HG02642 (cell line): ENCODE measurements around the gene CLCC1.
"Not testable (repeated sequence)": the region's sequence is repeated elsewhere in the genome, so short reads cannot be mapped to it uniquely, and the experiment has no call there.

ENCODE experiments used
- ATAC-seq: cut with Tn5 transposase; IDR thresholded peaks from one replicate; pipeline ENCODE4 v1.9.1; 2021; ENCODE audit warnings: mild to moderate bottlenecking; ENCODE audit not compliant: unreplicated experiment, poor library complexity

CLCC1 gene, protein sequence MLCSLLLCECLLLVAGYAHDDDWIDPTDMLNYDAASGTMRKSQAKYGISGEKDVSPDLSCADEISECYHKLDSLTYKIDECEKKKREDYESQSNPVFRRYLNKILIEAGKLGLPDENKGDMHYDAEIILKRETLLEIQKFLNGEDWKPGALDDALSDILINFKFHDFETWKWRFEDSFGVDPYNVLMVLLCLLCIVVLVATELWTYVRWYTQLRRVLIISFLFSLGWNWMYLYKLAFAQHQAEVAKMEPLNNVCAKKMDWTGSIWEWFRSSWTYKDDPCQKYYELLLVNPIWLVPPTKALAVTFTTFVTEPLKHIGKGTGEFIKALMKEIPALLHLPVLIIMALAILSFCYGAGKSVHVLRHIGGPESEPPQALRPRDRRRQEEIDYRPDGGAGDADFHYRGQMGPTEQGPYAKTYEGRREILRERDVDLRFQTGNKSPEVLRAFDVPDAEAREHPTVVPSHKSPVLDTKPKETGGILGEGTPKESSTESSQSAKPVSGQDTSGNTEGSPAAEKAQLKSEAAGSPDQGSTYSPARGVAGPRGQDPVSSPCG

DNA sequence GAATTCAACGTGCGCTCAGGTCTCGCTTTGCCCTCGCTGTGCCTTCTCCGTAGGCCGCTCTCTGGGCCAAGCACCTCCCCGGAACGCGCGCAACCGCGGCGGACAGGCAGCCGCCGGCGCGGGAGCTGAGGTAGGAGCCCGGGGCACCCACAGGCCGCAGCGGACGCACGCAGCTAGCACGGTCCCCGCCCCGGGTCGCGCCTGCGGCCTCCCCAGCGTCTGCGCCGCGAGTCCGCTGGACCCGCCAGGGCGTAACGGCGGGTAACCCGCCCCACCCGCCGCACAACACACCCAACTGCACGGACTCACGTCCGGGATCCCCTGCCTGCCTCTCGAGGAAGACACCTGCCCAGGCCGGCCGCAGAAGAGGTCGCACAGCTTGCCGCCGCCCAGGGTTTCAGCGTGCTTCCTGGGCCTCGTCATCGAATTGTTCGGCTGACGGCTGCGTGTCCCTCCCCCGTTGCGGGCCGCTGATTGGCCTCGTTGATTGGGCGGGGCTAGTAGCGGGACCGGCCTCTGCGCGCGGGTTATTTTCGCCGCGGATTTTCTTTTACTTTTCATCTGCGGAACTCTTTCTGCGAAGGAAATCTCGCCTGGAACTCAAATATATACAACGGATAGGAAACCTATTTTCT, at the start of gene CLCC1:
CLCC1 (minus strand) TSS at position 433 of the 635 bp plus-strand sequence. CDS start 13,047 bp downstream, outside the sequence.
- ATAC-seq, result peak; percentile 95

DNA sequence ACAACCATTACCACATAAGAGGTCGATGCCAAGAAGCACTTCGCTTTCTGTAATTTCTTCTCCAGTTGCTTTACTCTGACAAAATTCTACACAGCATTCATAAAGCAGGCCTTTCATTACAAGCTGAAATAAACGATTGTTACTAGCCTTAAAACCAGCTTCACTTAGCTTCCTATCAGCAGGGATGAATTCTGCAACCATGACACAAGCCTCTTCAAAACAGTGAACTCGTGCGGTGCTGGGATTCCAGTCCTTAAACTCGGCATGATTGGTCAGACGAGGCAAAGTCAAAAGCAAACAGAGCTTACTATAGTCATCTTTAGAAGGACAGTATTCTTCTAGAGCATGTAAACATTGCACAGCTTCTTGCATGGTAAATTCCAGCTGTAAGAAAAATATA, 48.1 kb upstream of the CLCC1 start:
- ATAC-seq, result no peak

DNA sequence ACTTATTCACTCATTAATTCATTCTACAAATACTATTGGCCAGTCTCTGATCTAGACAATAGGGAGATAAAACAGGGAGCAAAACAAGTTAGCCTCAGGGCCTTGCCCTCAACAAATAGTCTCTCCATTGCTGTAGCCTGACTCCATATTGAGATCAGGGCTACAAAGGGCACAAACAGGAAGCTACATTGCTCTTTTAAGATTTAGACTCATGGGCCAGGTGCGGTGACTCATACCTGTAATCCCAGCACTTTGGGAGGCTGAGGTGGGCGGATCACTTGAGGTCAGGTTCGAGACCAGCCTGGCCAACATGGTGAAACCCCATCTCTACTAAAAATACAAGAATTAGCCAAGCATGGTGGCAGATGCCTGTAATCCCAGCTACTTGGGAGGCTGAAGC, 33.3 kb upstream of the CLCC1 start:
- not testable (repeated sequence) for ATAC-seq

DNA sequence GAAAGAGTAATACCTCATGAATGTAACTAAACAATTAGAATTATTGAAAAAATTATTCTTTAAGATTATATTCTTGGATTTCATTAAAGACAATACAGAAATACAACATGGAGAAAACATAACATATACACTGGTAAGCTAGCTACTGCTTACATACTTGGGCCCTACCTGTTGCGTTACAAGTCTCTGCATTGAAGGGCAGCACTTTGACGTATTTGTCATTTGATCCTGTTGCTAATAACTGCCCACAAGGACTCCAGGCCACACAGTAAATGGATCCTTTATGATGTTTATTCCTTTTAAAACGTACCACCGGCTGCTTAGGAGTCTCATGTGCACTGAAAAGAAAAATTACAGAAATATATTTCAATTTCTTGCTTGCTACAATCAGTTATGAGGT, 19.8 kb upstream of the CLCC1 start:
- no peak for ATAC-seq

DNA sequence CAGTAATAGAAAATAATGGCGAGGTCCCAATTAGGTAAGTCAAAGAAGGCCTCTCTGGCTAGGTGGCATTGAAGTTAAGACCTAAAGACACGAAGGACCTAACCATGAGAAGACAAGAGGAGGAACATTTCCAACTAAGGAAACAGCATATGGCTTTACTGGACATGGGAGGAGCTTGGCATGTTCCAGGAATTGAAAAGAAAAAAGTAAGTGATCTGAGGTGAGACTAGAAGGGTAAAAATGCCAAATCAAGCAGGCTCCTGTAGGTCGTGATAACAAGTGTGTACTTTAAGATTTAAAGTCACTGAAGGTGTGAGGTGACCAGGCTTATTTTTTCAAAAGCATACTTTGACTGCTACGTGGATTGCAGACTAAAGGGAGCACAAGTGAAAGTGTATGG, 13.4 kb upstream of the CLCC1 start:
- ATAC-seq, result no peak

DNA sequence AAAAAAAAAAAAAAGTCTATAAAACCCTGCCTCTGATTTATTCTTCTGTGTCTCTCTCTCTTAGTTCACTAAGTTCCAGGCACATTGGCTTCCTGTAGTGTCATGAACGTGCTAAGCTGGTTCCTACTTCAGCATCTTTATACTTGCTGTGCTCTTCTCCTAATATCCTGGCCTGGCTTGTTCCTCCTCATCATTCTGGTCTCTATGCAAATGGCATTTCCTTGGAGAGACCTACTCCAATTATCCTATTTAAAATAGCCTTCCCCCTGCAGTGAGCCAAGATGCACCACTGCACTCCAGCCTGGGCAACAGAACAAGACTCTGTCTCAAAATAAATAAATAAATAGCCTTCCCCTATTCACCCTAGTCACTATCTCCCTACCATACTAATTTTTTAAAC, 9.7 kb upstream of the CLCC1 start:
- no peak for ATAC-seq

DNA sequence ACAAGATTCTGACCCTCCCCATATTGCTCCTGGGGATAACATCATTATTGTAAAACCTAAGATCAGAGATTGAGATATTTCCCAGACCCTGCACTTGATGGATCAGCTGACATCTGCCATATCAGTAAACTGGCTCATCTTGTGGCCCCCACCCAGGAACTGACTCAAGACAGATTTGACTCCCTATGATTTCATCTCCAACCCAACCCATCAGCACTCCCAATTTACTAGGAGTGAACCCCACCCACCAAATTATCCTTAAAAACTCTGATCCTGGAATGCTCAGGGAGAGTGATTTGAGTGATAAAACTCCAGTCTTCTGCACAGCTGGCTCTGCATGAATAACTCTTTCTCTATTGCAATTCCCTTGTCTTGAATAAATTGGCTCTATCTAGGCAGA, 6.1 kb upstream of the CLCC1 start:
- no peak for ATAC-seq

DNA sequence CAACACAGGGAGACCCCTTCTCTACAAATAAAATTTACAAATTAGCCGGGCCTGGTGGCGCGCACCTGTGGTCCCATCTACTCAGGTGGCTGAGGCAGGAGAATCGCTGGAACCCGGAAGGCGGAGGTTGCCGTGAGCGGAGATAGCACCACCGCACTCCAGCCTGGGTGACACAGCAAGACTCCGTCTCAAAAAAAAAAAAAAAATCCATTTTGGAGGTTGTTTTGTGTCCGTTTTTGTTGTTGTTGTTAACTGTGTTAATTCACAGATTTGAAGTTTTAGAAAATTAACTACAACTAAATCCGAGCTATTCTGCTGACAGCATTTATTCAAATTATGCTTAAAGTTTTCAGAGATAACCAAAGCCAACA, 618 bp downstream of the CLCC1 start:
- ATAC-seq, result no peak

DNA sequence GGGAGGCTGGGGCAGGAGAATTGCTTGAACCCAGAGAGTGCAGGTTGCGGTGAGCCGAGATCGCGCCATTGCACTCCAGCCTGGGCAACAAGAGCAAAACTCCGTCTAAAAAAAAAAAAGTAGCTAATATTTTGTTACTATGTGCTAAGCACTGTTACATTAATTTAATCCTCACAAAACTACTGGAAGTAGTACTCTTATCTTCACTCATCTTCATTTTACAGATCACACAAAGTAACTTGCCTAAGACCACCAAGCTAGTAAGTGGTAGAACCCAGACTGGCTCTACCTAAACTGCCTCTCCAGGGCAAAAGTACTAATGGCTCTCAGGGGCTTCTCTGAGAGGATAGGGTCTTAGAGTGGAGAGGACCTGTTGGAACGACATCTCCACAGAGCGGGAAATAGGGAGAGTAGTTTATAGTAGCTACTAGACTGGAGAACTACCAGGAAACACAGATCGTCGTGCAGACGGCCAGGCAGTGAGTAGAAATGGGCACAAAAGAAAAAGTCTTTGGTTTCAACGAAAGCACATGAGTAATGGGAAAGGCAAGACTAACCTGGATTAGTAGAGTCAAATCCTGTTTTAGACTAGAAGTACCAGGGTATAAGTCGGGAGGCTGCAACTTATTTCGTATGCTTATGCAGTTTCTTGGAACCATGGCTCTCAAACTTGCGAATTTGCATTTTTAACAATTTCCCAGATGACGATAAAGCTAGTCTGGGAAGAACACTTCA, 1.4 kb downstream of the CLCC1 start:
- ATAC-seq, result no peak

DNA sequence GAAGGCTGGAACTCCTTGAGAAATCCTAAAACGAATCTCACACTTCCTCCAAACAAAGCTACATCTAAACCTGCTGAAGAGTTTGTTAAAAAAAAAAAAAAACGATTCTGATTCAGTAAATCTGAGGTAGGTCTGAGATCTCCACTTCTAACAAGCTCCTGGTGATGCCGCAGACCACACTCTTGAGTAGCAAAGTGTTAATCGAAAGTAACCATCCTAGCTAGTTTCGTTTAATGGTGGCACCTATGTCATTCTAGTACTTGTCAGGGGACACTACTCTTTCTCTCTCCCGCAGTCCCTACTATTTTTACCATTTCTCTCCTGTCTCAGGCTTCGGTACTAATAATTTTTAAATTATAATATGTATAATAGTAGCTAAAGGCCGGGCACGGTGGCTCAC, 2.1 kb downstream of the CLCC1 start:
- no peak for ATAC-seq

DNA sequence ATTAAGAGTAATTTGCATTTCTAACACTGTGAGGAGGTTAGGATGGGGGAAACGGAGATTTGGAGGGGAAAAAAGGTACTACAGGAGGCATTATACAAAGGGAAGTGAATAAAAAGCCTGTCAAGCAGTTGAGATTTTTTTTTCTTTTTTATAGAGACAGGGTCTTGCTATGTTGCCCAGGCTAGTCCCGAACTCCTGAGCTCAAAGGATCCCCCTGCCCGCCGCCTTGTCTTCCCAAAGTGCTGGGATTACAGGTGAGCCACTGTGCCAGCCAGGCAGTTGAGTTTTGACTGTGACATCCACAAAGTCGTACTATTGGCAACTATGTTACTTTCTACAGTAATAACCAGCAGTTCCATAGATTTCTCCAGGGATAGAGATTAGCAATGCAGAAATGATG, 2.6 kb downstream of the CLCC1 start:
- ATAC-seq, result no peak

DNA sequence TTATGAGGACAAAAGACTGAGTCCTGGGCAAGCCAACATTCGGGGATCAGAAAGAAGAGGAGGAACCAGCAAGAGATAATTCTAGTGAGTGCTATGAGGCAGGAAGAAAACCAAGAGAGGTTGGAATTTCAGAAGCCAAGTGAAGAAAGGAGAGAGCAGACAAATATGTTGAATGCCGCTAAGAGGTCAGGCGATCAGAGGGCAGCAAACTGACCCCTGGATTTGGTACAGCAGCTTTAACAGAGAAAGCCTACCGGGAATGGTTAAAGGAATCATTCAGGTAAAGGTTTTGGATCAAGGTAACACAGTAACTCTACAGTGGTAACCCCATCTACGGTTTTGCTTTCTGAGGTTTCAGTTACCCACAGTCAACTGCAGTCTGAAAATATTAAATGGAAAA, 5.4 kb downstream of the CLCC1 start:
- ATAC-seq, result no peak

DNA sequence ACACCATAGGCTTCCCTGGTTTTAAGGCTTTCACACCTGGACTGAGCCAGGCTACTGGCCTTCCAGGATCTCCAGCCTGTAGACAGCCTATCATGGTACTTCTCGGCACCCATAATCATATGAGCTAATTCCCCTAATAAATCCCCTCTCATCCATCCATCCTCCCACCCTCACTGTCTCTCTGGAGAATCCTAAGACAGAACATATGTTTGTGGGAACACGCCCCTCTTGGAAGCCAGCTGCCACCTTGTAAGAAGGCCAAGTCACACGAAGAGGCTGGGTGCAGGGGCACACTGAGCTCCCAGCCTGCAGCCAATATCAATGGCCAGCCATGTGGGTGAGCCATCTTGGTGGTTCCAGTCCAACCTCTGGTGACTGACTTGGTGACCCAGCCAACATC, 7.4 kb downstream of the CLCC1 start:
- ATAC-seq, result no peak

DNA sequence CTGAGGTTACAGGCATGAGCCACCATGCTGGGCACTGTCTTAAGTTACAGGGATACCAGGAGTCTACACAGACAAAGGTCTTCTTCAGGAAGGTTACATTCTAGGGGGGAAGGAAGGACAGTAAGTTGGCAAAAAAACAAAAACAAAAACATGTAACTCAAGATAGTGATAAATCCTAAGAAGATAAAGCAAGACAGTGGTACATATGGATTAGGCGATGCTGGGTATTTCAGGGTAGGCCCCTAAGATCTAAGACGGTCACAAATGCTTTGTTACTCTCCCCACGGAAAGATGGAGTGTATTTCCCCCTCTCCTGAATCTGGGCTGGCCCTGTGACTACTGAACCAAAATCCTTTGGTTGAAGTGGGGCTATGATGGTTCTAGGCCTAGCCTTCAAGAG, 8.2 kb downstream of the CLCC1 start:
- no peak for ATAC-seq

DNA sequence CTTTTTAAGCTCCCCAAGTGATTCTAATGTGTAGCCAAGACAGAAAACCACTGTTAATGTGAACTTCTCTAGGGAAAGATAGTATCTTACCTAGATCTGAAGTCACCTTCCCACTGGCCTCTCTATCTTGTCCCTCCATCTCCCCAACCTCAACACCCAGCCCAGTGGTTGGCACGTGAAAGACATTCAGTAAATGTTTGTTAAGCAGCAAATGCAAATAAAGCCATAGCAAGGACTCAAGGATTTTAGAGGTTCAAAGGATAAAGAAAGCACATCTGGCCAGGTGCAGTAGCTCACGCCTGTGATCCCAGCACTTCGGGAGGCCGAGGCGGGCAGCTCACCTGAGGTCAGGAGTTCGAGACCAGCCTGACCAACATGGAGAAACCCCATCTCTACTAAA, 9.8 kb downstream of the CLCC1 start:
- ATAC-seq, result no peak

DNA sequence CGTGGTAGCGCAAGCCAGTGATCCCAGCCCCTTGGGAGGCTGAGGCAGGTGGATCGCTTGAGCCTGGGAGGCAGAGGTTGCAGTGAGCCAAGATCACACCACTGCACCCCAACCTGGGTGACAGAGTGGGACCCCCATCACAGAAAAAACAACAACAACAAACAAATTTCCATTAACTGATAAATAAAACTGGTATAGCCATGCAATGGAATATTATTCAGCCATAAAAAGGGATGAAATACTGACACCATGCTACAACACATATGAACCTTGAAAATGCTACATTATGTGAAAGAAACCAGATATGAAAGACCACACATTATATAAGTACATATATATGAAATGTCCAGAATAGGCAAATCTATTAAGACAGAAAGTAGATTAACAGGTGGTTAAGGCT, 12.0 kb downstream of the CLCC1 start:
- no peak for ATAC-seq

DNA sequence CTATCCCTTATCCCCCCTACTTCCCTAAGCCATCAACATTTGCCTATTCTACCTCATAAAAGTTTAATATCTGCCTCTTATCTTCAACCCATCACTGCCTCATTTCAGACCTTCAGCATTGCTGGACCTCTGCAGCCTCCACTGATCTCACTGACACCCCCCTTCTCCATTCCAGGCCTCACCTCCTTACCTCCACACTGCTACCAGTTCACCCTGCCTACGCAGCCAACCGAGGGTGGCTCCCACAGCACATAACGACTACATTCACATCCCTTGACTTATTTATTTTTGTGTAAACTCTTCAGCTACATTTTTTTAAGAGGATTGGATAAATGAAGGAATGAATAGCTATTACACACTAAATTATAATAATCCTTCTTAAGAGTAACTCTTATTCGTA, 14.2 kb downstream of the CLCC1 start:
- ATAC-seq, result no peak

DNA sequence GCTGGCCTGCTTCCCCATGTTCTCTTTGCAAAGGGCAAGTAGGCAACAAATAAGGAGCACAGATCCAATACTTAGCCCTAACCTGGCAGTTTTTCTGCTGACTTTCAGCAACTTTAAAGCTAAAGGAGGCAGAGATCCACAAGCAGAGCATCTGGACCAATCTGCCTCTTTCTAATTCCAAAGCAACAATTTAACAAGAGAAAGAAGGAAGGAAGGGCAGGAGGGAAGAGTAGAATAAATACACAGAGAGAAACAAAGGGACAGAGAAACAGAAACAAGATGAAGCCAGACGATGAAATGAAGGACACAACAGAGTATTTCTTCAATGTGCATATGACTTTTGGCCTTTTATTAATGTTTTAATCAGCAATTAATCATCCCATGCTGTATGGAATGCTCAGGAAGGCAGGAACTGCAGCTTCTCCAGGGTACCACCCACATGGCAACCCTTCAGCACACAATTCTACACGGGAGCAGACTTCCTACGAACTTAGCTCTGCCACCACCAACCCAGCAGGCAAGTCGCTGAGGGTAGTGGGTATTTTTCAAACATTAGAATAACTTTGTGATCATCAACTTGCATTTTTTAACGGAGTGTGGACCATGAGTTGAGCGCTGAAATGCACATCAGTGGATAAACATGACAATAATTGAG, 15.3 kb downstream of the CLCC1 start:
- ATAC-seq, result no peak

DNA sequence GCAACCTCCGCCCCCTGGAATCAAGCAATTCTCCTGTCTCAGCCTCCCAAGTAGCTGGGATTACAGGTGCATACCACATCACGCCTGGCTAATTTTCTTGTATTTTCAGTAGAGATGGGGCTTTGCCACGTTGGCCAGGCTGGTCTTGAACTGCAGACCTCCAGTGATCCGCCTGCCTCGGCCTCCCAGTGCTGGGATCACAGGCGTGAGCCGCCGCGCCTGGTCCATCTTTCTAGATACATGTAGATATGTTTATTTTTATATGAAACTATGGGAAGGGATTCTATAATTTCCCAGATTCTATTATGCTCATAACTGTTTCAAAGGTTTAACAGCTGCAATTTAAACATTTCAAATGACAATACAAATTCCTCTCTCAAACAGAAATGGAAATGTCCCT, 27.1 kb downstream of the CLCC1 start:
- ATAC-seq, result no peak

DNA sequence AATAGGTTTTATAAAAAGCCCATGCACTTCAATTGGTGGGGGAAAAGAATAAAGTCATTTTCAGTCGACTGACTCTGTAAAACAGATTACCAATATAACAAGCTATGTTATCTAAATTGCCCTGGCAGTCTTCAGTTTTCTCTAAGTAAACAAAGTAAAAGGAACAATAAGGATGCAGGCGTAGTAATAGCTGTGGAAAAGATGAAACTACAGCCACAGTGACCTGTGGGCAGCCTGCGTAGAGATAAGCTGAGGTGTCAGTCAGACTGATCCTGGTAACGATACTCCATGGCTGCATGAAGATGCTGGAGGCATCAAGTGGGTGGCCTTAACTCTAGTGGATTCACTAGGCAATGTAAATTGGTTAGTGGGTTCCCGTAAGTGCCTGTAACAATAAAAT, 29.3 kb downstream of the CLCC1 start:
- ATAC-seq, result no peak

DNA sequence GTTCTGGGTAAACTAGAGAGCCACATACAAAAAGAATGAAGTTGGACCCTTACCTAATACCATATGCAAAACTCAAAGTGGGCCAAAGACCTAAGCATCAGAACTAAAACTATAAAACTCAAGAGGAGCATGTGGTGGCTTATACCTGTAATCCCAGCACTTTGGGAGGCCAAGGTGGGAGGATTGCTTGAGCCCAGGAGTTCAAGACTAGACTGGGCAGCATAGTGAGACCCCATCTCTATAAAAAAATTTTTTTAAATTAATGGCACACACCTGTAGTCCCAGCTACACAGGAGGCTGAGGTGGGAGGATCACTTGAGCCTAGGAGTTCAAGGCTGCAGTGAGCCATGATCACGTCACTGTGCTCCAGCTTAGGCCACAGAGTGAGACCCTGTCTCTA, 35.7 kb downstream of the CLCC1 start:
- not testable (repeated sequence) for ATAC-seq
